Prostate gland (tissue), 2 donors: ENCODE measurements around the gene REM2. TPM values are rescaled to one million over a fixed set of nuclear protein-coding genes. Genes with fewer than 3 reads are reported as not detected.

Source experiments
- DNase-seq: peaks from one replicate; pipeline ENCODE4 v3.0.0-alpha.2; 2019; ENCODE audit warnings: low spot score
- H3K27ac ChIP-seq, 2 donors: fragments of 200-600 bp; sonication (generic); 2 replicates each; pipeline ENCODE4 v1.5.1; 2017 to 2019
- H3K27me3 ChIP-seq: fragments of 200-600 bp; sonication (generic); replicated peaks from 2 replicates; pipeline ENCODE4 v1.5.1; 2019; ENCODE audit not compliant: insufficient read depth
- H3K36me3 ChIP-seq, 2 donors: fragments of 200-600 bp; sonication (generic); 1 replicate in 1 of 2; 2 replicates in 1 of 2; pipeline versions ENCODE4 v1.5.1 to v1.8.1; 2017 to 2019
- H3K4me1 ChIP-seq: fragments of 200-600 bp; sonication (generic); replicated peaks from 2 replicates; pipeline ENCODE4 v1.5.1; 2019
- H3K4me3 ChIP-seq, 2 donors: fragments of 200-600 bp; sonication (generic); 2 replicates each; pipeline ENCODE4 v1.5.1; 2017 to 2019
- H3K9me3 ChIP-seq: fragments of 200-600 bp; sonication (generic); 2 replicates; pipeline ENCODE4 v1.5.1; 2017
- POLR2A ChIP-seq: fragments of 450-650 bp; IDR thresholded peaks from one replicate; pipeline ENCODE4 v1.6.1; 2016; ENCODE audit warnings: antibody characterized with exemption, mild to moderate bottlenecking
- POLR2AphosphoS5 ChIP-seq: sonication (generic); formaldehyde crosslinking; IDR thresholded peaks from one replicate; pipeline ENCODE4 v1.6.1; 2017; ENCODE audit warnings: antibody characterized with exemption
- WGBS: methylation state at CpG from one replicate; pipeline ENCODE4 v1.1.5; 2018; 5-methylcytosine and 5-hydroxymethylcytosine counted together
- intact Hi-C: fragments of 100-400 bp; cut with DNase I; formaldehyde crosslinking; loops from one replicate; pipeline ENCODE4 v1.14.2; 2022
- total RNA-seq, 2 donors: library from RNA; depleted of rRNA; stranded (reverse); fragments of >200 nt; gene quantifications; one replicate each; pipeline ENCODE4 v1.1.0, GENCODE V29; 2016
- TF ChIP-seq, protein P1 (sequence below), 4 experiments: fragments of 200-600 bp in 2 of 4; fragments of 450-650 bp in 2 of 4; sonication (generic) in 2 of 4; IDR thresholded peaks; 1 replicate in 3 of 4; 2 replicates in 1 of 4; pipeline ENCODE4 v1.5.1; 2016 to 2019; ENCODE audit warnings: antibody characterized with exemption in 4 of 4, mild to moderate bottlenecking in 2 of 4, moderate library complexity in 2 of 4

The REM2 gene
- total RNA-seq, 2 donors from 2014 or later, result 0.62 to 1.0 TPM

DNA sequence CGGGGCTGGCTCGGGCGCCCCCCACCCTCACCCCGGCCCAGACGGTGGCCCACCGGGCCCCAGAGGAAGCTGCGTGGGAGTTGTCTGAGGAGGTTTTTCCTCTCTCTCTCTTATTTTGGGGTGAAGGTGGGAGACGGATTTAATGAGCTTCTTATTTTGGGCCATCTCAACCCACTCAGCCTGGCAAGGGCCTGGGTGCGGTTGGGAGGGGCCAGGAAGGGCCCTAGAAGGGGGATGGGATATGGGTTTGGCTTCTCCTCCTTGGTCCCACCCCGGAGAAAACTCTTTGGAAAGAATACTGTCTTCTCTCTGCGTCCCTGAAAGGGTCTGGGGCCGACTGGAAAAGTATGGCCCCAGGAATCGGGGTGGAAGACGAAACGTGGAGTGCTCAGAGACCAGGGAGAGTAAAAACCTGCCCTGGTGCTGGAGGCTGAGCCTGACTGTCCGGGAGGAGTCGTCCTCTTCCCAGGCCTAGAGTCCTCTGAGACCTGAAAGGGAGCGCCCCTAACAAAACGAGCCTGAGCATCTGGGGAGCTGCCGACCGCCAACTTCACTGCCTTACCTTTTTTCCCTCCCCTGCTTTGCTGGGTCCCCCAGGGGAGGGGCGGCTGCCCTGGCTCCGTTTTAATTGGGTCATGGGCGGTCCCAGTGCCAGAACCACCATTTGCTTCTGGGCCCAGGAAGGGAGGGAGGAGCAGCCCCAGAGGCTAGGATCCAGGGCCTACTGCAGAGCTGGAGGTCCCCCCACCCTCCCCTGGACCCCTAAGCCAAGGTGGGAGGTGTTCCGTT lies 45.1 kb upstream of the REM2 start:
- intact Hi-C loops, result loop anchor here (5.0 kb wide), 1 partner anchor 251 kb away; the partner anchor contains the start of gene DAD1
- no peaks in the 10 kb centered on the region for H3K4me1 ChIP-seq
- WGBS, result 6% methylated on average over 25 of the region's 25 CpGs

DNA sequence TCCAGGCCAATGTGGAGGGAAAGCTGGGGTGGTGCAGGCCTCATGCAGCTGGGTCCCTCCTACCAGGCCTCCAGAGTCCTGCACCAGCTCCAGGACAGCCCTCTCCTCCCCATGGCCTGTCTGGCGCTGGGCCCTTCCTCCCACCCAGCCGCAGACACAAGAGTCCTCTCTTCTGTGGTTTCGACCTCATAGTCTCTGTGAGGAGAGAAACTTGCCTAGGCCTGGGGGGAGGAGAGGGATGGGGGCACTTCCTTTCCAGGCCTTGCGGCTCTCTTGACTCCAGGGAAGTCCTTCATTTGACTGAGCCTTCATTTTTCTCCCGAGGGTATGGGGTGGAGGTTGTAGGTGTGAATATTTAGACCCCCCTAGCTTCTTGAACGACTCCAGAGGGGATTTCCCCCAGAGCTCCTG lies 44.4 kb upstream of the REM2 start:
- no peaks in the 10 kb centered on the region for H3K4me1 ChIP-seq
- H3K27ac ChIP-seq, result peak overlapping the region; percentile 92 to 93
- DNase-seq, result no peak
- peak overlapping the region; percentile 71 to 82 for H3K4me3 ChIP-seq
- no peaks in the 10 kb centered on the region for H3K9me3 ChIP-seq
- H3K36me3 ChIP-seq, result peaks cover 10 to 15% of the 10 kb centered on the region in 2 donors
- intact Hi-C loops, result loop anchor here (5.0 kb wide), 1 partner anchor 251 kb away; the partner anchor contains the start of gene DAD1
- TF ChIP-seq, protein P1, sequence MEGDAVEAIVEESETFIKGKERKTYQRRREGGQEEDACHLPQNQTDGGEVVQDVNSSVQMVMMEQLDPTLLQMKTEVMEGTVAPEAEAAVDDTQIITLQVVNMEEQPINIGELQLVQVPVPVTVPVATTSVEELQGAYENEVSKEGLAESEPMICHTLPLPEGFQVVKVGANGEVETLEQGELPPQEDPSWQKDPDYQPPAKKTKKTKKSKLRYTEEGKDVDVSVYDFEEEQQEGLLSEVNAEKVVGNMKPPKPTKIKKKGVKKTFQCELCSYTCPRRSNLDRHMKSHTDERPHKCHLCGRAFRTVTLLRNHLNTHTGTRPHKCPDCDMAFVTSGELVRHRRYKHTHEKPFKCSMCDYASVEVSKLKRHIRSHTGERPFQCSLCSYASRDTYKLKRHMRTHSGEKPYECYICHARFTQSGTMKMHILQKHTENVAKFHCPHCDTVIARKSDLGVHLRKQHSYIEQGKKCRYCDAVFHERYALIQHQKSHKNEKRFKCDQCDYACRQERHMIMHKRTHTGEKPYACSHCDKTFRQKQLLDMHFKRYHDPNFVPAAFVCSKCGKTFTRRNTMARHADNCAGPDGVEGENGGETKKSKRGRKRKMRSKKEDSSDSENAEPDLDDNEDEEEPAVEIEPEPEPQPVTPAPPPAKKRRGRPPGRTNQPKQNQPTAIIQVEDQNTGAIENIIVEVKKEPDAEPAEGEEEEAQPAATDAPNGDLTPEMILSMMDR (IDR thresholded peaks at IDR 0.05), result no peak
- TF ChIP-seq POLR2A (no peak), POLR2AphosphoS5 (no peak)
- H3K27me3 ChIP-seq, result no peaks in the 10 kb centered on the region
- 9% methylated on average over 6 of the region's 6 CpGs for WGBS

More for the DNA sequence above, 45.1 kb upstream of the REM2 start:
- Histone ChIP-seq H3K9me3 (no peaks in the 10 kb centered on the region), H3K4me3 (peak overlapping the region; percentile 71 to 82), H3K27ac (peak overlapping the region; percentile 92 to 93), H3K36me3 (peaks cover 5 to 12% of the 10 kb centered on the region in 2 donors), H3K27me3 (no peaks in the 10 kb centered on the region)
- peak; percentile 68 for DNase-seq
- TF ChIP-seq POLR2AphosphoS5, result peak; percentile 65
- peak; percentile 71 for TF ChIP-seq POLR2A
- TF ChIP-seq, protein P1 (IDR thresholded peaks at IDR 0.05), result no peak

DNA sequence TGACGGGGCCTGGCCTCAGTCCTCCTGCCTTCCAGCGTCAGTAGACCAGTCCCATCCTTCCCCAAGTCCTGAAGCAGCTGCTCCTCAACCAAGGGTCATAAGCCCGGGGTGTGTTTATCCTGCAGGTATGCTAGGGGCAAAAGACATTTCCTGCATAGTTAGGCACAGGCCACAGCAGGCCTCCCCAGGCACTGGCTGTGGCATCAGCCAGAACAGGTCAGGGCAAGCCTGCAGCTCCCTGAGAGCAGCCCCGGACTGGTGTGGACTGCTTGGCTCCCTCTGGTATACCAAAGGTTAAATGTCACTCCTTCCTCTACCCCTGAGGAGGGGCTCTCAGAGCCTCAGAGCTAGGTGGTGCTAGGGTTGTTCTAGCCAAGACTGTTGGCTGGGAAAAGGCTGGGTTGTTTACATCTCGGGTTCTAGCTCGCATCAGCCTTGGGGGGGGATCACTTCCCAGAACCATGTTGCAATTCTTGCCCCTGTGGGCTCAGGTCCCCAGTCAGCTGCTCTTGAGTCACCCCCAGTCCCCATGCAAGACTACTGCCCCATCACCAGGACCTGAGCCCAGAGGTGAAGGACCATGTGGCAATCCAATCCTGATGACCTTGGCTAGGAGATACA lies 43.8 kb upstream of the REM2 start:
- Histone ChIP-seq H3K9me3 (no peaks in the 10 kb centered on the region), H3K27me3 (no peaks in the 10 kb centered on the region), H3K36me3 (peaks cover 10 to 12% of the 10 kb centered on the region in 2 donors), H3K27ac (peak overlapping the region; percentile 92 to 93), H3K4me3 (peak overlapping the region; percentile 71 to 82), H3K4me1 (no peaks in the 10 kb centered on the region)
- 17% methylated on average over 6 of the region's 6 CpGs for WGBS
- TF ChIP-seq, protein P1 (IDR thresholded peaks at IDR 0.05), result no peak
- TF ChIP-seq POLR2AphosphoS5 (peak; percentile 45), POLR2A (peak; percentile 55)
- intact Hi-C loops, result loop anchor here (5.0 kb wide), 1 partner anchor 252 kb away; the partner anchor contains the start of gene DAD1
- DNase-seq, result peak; percentile 63

DNA sequence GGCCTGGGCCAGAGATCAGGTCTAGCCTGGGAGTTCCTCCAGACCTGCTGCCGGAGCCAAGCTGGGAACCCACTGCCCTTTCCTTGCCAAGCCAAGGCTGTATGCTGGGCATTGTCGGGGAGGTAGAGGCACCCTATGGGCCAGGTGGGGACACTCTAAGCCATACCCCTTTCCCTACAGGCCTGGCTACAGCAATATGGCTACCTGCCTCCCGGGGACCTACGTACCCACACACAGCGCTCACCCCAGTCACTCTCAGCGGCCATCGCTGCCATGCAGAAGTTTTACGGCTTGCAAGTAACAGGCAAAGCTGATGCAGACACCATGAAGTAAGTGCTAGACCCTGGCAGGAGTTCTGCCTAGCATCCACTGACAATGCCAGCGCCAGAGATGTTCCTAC lies 41.7 kb upstream of the REM2 start:
- Histone ChIP-seq H3K36me3 (peaks cover 16 to 30% of the 10 kb centered on the region in 2 donors), H3K4me3 (no peak overlapping the region), H3K27me3 (no peaks in the 10 kb centered on the region), H3K4me1 (no peaks in the 10 kb centered on the region), H3K27ac (no peak overlapping the region), H3K9me3 (no peaks in the 10 kb centered on the region)
- intact Hi-C loops, result loop anchor here (10.0 kb wide), 1 partner anchor 457 kb away; no protein-coding TSS in a partner anchor
- DNase-seq, result no peak
- TF ChIP-seq, protein P1 (IDR thresholded peaks at IDR 0.05), result no peak
- 93% methylated on average over 7 of the region's 9 CpGs for WGBS
